GM18498 (cell line): ENCODE measurements around the gene TRIM59.
A peak's percentile ranks its signal among the peaks of the same experiment; 100 is the strongest.
"Not testable (repeated sequence)": the region's sequence is repeated elsewhere in the genome, so short reads cannot be mapped to it uniquely, and the experiment has no call there.

ENCODE experiments used
- ATAC-seq: cut with Tn5 transposase; IDR thresholded peaks from one replicate; pipeline ENCODE4 v1.9.1; 2021; ENCODE audit warnings: mild to moderate bottlenecking, moderate library complexity; ENCODE audit not compliant: unreplicated experiment

Gene TRIM59

DNA sequence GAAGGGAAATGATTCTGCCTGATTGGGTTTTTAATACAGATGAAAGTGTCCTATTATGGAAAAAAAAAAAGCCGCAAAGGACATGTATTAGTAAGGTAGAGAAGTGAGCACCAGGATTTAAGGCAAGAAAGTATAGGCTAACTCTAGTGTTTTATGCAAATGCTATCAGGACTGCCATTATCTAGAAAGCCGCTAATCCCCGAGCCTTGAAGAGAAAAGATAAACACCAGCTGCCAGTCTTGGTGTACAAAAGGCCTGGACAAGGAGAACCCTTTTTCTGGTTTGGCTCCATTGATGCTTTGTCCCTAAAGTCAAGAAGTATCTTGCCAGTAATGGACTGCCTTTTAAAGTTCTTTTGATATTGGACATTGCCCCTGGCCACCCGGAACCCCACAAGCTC, 8.6 kb upstream of the TRIM59 start:
- no peak for ATAC-seq

DNA sequence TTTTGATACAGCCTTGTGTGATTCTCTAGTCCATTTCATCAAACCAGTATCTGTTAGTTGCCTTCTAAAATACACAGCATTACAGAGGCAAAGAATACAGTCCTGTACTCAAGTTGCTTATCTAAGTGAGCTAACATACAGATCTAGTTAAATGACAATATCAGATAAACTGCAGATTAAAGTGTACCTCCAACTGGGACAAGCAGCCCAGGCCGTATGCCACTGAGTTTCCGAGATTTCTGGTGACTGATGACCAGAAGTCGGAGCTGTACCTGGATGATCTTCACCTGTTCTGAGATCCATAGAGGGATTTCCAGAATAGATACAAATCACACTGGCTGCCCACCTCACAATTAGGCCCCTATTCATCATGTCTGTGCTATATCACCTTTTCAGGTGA, 6.3 kb upstream of the TRIM59 start:
- no peak for ATAC-seq

DNA sequence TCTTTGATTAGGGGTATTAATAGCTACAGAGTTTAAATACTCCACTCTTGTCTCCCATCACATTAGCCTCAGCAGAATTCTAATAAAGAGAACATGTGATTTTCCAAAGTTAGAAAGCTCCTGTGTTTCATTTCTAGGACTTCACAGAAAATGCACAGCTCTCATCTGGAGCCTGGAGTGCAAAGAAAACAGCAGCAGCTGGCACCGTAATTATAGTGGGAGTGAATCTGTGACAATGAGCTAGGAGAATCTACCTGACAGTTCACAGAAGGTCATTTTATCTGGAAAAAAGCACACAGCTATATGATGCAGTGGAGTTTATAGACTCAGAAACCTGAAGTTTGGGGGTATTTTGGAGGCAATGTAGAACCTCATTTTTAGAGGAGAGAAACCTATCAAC, 5.4 kb upstream of the TRIM59 start:
- no peak for ATAC-seq

DNA sequence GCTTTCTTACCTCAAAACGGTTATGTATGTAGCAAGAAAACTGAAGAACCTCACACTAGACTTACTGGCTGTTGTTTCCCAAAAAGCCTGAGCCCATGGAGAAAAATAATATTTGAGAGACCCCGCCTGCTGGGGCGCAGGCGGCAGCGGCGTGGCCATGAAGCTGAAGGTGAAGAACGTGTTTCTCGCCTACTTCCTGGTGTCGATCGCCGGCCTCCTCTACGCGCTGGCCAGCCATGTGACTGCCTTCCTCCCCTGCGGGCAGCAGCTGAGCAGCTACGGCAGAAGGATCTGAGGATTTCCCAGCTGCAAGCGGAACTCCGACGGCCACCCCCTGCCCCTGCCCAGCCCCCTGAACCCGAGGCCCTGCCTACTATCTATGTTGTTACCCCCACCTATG, 2.7 kb upstream of the TRIM59 start:
- ATAC-seq: not testable (repeated sequence)

DNA sequence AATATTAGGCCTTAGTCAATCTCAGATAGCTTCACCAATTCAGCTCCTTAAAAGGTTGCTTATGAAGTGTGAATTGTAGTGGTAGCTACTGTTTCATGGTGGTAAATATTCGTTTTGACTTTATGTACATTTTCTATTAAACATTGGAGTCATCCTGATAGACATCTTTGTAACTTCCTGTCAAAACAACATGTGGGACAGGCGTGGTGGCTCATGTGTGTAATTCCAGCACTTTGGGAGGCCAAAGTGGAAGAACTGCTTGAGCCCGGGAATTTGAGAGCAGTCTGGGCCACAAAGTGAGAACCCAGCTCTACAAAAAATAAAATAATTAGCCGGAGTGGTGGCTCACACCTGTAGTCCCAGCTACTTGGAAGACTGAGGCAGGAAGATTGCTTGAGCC, 2.0 kb upstream of the TRIM59 start:
- no peak for ATAC-seq

DNA sequence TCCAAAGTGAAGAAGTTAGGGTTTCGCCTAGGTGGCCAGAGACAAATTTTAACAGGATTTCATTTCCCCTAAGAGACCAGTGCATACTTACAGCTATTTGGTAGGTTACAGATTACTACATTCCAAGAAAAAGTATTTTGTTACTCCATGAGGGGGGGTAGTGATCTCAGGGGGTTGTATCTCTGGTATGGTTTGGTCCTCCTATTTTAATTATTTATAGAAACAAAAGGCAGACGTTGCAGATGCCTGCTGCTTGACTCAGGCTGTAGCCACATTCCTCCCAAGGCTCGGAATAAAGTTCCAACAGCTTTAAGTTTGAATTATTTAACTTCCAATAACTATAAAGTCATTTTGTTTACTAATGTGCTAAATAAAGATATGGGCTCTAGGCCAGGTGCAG, 1.3 kb upstream of the TRIM59 start:
- ATAC-seq: no peak

DNA sequence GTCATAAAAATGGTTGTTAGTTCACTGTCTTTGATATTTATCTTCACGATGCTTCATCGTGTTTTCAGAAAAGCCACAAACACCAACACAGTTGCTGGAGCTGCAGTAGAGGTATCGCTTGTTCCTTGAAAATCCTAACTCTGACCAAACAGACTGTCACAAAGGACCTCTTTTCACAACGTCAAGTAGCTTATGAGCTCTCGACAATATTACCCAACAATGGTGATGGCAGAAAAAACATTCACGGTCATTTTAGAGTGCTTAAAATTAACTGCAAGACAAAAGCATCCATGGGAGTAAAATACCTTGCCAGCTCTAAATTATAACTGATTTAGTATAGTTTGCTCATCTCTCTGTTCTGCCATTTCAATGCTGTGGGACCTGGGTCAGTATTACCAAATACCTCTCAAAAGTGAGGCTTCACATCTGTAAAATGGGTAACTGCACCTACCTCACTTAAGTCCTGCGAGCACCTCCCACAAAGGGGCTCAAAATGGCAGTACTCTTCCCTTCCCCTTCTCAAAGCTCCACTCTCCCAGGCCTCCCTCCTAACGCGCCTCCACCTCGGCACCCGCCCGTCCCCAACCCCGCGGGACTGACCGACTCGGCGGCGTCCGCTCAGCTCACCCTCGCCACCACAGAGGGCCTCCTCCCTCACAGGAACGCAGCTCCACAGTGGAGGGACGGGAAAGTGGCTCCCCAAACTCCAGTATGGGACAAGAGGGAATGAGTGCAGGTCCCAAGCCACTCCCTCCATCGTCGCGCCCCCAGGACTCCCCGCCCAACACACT, 546 bp downstream of the TRIM59 start:
- ATAC-seq: peak; percentile 48

DNA sequence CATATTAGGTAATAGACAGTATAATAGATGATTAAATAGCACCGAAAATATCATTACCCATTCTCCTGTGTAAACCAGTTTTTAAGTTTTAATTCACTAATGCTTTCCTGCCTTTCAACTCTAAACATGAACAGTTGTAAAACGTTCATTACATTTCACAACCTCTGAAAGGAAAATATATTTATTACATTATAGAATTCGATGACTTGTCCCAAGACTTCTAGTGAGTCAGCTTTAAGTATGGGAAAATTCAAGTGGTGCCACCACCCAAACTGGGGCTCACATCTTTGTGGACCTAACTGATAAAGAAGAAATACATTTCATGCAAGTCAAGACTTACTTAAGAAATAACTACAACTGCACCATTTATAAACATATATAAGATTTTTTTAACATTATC, 2.0 kb downstream of the TRIM59 start:
- no peak for ATAC-seq

DNA sequence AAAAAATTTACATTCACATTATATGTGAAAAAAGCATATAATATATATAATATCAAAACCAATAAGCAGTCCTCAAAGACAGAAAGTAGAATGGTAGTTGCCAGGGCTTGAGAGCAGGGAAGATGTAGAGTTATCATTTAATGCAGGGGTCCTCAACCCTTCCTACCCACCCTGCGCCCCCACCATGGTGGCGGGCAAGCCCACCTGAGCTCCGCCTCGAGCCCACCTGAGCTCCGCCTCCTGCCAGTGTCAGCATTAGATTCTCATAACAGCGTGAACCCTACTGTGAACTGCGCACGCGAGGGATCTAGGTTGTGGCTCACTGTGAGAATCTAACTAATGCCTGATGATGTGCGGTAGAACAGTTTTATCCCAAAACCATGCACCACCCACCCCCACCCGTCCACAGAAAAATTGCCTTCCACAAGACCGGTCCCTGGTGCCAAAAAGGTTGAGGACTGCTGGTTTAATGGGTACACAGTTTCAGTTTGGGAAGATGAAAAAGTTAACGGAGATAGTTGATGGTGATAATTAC, 3.0 kb downstream of the TRIM59 start:
- no peak for ATAC-seq

DNA sequence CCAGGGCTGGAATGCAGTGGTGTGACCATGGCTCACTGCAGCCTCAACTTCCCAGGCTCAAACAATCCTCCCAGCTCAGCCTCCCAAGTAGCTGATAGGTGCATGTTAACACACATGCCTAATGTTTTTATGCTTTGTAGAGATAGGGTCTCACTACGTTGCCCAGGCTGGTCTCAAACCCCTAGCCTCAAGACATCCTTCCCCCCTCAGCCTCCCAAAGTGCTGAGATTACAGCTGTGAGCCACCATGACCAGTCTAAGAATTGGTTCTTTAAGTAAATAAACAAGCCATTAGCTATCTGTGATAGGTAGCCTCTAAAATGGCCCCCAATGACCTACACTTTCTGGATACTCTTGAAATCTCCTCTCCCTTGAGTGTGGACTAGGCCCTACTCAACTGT, 3.7 kb downstream of the TRIM59 start:
- no peak for ATAC-seq

DNA sequence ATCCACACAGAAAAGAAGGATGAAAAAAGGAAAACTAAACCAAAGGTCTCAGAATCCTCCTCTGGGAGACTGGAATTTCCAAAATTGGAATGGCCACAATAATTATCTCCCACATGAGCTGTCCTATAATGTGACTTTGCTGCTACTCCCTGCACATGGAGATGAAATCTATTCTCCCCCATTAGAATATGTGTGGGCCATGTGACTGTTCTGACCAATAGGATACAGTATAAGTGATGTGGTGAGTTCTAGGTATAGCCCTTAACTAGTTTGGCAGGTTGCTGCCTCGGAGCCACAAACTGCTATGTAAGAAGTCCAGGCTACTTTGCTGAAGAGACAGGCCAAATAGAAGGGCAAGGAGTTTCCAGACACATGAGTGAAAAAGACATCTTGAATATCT, 5.2 kb downstream of the TRIM59 start:
- ATAC-seq: no peak

DNA sequence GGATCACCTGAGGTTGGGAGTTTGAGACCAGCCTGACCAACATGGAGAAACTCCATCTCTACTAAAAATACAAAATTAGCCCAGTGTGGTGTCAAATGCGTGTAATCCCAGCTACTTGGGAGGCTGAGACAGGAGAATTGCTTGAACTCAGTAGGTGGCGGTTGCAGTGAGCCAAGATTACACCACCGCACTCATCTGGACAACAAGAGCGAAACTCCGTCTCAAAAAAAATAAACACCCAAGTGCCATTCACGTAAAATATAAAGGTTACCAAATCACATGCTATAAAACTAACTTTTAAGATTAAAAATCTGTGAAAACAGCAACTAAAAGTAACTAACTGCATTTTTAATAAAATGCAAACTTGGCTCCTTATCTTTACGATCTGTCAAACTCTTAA, 8.9 kb downstream of the TRIM59 start:
- no peak for ATAC-seq

DNA sequence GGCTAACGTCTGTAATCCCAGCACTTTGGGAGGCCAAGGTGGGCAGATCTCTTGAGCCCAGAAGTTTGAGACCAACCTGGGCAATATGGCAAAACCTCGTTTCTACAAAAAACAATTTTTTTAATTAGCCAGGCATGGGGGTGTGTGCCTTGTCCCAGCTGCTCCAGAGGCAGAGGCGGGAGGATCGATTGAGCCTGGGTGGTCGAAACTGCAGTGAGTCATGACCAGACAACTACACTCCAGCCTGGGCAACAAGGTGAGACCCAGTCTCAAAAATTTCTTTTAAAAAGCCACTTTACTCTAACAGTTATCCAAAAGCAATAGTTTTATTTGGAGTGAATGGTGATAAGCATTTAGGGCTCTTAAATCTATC, 12.5 kb downstream of the TRIM59 start:
- ATAC-seq: no peak

DNA sequence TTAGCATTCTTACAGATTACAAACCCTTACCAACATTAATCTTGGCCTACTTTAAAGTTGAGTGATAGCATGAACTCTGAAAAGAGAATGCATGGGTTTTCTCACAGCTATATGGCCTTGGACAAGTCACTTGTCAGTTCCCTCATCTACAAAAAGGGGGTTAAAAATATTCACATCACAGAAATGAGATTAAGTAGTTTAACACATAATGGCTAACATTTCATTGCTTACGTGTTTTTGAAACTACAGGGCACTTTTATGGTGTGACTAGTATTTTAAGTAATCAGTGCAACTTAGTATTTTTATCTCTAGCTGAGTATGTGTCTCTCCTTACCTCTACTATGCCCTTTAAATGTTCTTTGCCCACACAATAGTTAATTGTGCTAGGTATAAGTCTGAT, 13.8 kb downstream of the TRIM59 start:
- no peak for ATAC-seq

DNA sequence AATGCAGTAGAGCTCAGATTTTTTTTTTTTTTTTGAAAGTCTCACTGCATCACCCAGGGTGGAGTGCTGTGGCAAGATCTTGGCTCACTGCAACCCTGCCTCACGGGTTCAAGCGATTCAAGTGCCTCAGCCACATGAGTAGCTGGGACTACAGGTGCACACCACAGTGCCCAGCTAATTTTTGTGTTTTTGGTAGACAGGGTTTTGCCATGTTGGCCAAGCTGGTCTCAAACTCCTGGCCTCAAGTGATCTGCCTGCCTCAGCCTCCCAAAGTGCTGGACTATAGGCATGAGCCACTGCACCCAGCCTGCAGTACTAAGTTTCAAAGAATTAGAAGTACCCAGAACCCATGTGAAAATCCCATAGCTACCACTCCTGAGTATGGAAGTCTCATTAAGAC, 14.5 kb downstream of the TRIM59 start:
- ATAC-seq: no peak

DNA sequence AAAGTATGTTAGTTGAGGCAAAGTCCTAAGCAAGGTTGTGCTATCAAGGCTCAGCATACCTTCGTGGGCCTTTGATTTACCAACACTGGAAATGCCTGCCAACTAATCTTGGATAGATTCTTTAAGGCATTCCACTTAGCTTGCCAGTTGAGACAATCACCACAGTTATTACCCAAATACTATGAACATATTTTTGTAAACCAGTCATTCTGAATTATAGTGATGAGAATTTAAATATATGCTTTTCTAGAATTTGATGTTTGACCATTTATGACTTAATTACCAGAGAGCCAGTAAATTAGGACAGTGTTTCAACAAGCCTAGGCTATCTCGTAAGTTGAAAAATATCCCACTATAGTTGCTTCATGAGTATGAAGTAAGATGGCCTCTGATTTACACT, 15.5 kb downstream of the TRIM59 start:
- no peak for ATAC-seq

DNA sequence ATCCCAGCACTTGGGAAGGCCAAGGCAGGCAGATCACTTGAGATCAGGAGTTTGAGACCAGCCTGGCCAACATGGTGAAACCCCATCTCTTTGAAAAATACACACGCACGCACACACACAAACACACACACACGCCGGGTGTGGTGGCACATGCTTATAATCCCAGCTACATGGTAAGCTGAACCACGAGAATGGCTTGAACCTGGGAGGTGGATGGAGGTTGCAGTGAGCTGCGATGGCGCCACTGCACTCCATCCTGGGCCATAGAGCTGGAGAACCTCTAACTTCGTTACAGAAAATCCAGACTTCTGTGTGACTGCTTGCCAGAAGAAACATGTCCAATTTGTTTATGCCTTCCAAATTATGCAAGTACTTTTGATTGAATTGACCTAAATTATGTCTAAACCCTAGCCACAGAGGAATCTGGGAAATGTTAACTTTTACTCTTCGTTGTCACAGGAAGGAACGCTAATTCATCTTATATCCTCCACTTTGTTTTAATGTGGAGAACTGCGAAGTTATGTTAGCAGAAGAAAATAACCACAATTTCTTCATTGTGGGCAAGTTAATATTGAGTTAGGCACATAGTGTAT, 21.7 kb downstream of the TRIM59 start:
- ATAC-seq: no peak

DNA sequence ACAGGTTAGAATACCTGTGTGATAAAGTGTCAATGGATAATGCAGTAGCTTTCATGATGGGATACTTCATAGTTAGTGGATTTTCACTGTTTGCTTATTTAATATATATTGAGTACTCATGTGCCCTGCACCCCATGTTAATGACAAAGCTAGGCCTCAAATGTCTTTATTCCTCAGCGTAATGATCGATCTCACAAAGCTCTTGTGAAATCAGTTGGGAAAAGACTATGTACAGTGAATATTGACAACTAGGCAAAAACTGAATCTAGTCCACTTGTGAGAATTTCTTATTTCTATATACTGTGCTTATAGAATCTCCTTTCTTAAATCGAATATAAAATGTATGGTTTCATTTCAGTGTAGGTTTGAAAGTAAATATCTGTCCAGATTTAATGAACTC, 32.3 kb downstream of the TRIM59 start:
- ATAC-seq: no peak

DNA sequence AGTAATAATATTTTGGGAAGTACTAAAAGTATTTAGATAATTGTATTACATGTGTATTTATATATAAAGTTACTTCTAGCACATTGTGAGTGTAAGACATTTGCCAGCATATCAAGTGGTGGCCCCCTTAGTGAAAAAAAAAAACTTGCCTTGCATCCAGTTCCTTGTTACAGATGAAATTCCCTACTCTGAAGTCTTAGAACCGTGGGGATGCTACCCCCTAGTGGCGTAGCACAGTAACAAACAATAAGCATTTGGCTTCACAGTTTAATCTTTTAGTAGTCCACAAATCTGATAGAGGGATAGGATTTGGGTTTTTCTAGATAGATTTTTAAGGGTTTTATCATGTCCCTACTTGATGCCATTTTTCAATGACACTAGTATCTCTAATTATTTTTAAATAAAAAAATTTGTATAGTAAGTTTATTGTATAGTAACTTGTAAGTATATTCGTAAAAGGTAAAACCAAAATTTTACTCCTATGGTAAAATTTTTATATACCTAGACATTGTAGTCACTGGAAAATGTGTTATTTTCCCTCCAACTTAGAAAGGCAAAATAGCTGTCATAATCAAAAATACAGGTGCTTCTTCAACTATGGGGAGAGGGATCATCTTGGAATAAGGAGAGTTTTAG, 35.9 kb downstream of the TRIM59 start:
- peak; percentile 79 for ATAC-seq

DNA sequence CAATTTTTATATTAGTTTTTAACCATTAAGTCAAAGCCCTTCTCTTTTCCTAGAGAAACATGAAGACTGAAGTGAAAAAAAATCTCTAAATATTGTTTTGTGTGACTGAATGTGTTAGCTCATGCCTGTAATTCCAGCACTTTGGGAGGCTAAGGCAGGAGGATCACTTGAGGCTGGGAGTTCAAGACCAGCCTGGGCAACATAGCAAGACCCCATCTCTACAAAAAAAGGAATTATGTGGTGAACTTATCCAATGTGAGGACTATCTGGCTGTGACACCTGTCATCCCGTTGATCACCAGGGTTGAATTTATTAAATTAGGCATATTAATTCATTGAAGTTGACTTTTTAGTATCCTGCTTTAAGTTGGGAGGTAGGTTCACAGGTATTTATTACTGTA, 37.1 kb downstream of the TRIM59 start:
- no peak for ATAC-seq

DNA sequence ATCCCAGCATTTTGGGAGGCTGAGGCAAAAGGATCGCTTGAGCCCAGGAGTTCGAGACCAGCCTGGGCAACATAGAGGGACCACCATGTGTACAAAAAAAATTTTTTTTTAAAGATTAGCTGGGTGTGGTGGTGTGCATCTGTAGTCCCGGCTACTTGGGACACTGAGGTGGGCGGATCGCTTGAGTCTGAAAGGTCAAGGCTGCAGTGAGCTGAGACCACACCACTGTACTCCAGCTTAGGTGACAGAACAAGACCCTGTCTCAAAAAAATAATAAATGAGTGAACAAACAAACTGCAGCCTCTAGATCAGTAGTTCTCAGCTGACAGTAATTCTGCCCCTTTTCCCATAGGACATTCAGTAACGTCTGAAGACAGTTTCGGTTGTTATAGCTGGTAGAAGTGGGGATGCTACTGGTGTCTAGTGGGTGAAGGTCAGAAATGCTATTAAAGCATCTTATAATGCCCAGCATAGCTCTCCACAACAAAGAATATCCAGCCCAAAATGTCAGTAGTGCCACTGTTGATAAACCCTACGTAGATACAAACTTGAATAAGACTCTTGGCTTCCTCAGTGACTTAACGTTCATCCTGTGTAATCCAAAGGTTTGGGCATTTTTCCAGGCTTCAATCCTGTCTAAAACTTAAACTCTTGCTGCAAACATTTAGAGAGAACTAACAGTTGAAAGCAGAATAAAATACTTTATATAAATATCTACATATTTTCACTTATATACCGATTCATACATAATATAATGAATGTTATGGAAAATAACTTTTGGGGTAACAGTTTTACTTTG, 39.6 kb downstream of the TRIM59 start:
- ATAC-seq: no peak
